Adipose tissue (tissue), 3 donors: ENCODE measurements around the gene CHAT. TPM values are rescaled to one million over a fixed set of nuclear protein-coding genes. Genes with fewer than 3 reads are reported as not detected.
"Not testable (repeated sequence)": the region's sequence is repeated elsewhere in the genome, so short reads cannot be mapped to it uniquely, and the experiment has no call there.

Experiments
- H3K27ac ChIP-seq: one replicate; pipeline ENCODE4 v1.5.1; 2013; ENCODE audit warnings: low read depth, low read length
- WGBS, 3 donors: extraction: QIAGEN DNeasy Blood & Tissue Kit; methylation state at CpG; one replicate each; pipeline ENCODE4 v1.1.7; 2013; 5-methylcytosine and 5-hydroxymethylcytosine counted together
- polyA plus RNA-seq, 3 donors: library from polyadenylated mRNA; stranded (reverse); fragments of 200-250 nt; gene quantifications; one replicate each; pipeline ENCODE4 v1.2.3, GENCODE V29; 2013
- donor health status: healthy with polysubstance abuse.
- donor health status: Bipolar disorder and iron deficiency.
- donor health status: healthy.

The CHAT gene
- polyA plus RNA-seq, 3 donors: not detected

DNA sequence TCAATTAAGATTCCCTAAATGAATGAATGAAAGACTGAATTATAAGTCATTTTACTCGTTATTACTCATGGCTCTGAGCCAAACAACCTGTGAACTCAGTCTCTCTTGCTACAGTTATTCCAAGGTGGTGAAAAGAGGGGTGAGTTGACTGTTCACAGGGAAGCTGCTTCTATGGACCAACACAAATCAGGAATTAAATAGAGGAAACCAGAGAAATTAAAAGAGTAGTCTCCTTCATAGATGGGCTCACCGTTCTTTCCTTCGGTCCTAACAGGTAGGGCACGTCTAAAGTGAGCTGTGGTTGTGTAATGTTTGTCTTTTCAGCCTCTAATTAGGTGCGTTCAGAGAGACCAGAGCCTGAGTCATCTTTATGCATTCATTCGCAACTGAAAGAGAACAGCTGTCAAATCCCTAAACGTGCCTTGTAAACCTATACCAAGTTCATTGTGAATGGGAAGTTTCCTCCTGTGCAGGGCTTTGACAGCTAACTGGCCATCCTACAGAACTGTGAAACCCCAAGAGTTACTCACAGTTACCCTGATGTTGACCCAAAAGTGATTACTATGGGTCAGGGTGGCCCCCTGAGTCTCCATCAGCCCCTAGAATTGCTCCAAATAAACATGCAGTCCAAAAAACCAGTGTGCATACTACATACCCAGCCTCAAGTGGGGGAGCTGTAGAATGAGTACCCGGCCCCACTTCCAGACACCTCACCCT is 47.5 kb downstream of the CHAT start:
- 44 to 59% (median 58%) methylated on average over 8 of the region's 8 CpGs for WGBS, 3 donors
- no peak overlapping the region for H3K27ac ChIP-seq

DNA sequence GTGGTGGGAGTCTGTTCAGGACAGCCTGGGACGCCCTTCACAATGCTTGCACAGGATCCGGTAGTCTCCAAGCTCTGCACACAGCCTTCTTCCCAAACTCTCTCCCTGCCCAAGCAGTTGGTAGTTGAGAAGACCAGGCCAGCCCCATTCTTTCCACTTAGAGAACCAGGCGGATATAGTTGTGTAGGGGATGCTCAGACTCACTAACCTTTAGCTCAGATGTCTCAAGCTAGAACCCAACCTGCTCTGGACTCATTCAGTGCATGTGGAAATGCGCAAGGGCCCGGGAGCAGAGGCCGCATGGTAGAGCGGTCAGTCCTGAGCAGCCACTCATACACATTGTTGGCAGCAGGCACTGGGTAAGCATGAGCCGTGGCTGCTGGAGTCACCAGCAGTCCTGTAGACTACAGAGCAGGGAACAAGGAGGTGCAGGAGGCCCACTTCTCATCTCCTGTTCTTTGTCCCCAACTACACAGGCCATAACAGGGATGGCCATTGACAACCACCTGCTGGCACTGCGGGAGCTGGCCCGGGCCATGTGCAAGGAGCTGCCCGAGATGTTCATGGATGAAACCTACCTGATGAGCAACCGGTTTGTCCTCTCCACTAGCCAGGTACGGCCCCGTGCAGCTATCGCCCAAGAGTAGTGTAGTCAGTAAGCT is 48.5 kb downstream of the CHAT start:
- no peak overlapping the region for H3K27ac ChIP-seq
- 76 to 87% (median 87%) methylated on average over 15 of the region's 15 CpGs for WGBS, 3 donors

DNA sequence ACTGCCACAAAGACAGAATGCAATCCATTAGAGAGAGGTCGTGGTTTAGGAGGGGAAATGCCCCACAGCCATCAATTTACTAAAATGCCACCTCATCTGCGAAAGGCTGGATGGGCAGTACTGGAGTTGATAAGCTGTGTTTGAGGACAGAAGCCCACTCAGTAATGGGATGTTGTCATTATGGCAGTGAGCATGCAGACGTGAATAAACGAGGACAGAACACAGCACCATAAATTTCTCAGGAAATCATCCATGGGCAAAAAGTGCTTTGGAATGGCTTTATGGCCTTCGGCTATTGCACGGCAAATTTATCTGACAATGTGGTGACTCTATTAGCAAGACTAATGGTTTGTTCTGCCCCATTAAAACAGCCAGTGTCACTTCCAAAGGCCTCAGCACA is 49.8 kb downstream of the CHAT start:
- 59 to 71% (median 67%) methylated on average over 6 of the region's 6 CpGs for WGBS, 3 donors
- H3K27ac ChIP-seq: no peak overlapping the region

DNA sequence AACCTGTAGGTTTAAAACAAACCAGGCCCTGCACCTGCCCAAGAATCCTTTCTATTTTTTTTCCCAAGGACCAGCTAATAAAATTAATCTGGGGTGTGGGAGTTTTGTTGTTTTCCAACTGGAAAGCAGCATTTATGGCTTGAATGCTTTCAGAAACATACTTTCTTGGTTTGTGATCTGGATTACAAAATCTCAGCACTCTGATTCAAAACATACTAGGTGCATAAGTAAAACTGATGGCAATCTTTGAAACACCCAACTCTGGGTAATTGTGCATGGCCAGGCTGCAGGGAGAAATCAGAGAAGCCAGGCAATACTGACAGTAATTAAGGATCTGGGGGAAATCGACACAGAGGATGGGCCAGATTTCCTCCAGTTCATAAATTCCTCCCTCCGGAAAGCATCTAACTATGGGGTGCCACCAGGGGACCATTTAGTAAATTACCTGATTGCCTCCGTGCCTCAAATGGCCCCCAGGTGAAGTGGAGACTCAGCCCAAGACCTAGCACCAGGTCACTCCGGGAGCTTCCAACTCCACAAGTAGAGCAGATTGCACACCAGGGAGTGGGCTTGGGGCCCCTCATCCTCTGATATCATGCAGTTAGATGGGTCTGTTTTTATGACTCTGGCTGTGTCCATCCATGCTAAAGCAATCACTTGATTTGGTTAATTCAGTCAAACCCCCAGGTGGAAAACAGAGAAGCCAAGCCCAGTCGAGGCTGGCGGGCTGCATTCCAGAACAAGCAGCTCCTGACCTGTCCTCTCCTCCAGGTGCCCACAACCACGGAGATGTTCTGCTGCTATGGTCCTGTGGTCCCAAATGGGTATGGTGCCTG is 50.4 kb downstream of the CHAT start:
- H3K27ac ChIP-seq: no peak overlapping the region
- WGBS, 3 donors: 63 to 80% (median 70%) methylated on average over 7 of the region's 7 CpGs

DNA sequence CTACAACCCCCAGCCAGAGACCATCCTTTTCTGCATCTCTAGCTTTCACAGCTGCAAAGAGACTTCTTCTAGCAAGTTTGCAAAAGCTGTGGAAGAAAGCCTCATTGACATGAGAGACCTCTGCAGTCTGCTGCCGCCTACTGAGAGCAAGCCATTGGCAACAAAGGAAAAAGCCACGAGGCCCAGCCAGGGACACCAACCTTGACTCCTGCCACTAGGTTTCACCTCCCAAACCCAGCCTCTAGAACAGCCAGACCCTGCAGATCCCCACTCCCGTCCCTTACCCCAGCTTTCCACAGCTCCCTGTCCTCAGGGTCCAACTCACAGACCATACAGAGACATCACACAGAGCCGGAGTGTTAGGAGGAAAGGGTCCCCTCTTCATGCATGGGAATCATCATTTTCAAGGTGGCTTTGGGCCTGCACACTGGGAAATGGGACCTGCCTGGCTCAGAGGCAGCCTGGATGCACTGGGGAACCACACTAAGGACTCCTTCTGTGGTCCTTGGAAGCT is 51.1 kb downstream of the CHAT start:
- 57 to 81% (median 79%) methylated on average over 4 of the region's 4 CpGs for WGBS, 3 donors

DNA sequence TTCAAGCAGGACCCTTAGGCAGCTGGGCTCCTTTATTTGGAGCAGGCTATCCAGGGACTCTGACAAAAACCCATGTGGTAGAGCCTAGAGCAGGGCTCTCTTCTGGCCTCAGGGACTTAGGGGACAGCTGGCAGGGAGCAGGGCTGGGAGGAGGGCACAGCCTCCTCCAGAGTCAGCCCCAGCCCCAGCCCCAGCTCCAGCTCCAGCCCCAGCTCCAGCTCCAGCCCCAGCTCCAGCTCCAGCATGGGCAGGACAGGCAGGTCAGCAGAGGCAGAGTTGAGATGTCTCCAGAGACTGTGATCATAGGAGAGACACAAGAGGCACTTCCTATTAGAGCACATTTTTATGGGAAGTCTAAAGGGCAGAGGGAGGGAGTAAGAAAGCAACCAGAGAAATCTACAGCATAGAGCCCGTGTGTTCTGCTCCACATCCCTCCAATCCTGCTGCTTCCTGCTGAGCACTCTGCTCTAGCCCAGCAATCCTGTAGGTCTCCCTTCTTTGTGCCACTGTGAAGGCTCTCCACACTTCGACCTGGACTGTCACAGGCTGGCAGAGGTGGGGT is 52.3 kb downstream of the CHAT start:
- 30 to 62% (median 45%) methylated on average over 2 of the region's 2 CpGs for WGBS, 3 donors
- H3K27ac ChIP-seq: no peak overlapping the region

More for the DNA sequence above, 51.1 kb downstream of the CHAT start:
- no peak overlapping the region for H3K27ac ChIP-seq

DNA sequence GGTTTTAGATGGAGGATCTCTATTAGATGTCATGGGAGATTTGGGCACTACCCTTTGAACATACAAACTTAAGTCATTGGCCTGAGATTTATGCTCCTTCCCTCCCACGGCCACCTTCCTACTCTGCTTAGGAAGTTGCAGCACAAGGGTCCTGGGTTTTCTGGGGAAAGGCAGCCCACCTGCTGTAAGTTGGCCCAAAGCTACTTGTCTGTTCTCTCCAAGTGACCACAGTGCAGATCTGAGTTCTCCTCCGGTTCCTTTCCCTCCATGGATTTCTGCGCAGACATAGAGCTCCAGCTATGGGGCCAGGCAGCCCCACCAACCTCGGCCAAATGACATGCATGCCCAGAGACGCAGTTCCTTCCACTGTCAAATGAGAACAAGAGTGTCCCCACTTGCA is 52.8 kb downstream of the CHAT start:
- no peak overlapping the region for H3K27ac ChIP-seq
- WGBS, 3 donors: 80 to 87% (median 86%) methylated on average over 5 of the region's 5 CpGs

DNA sequence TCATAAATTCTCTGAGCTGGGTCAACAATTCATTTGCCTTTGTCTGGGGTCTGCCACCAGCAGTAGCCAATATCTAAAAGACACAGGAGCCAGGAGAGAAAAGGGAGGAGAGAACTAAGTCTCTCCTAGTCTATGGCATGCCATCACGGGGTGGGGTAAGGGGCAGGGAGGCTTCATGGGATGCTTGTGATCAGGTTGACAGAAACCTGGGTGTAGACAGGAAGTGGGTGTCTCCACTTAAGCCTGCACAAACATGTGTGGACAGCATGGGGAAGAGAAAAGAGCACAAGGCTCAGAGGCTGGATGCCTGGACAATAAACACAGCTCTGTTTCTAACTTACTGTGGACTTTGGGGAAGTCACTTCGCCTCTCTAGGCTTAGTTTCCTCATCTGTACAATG is 54.2 kb downstream of the CHAT start:
- H3K27ac ChIP-seq: no peak overlapping the region
- 57 to 70% (median 64%) methylated on average over 2 of the region's 2 CpGs for WGBS, 3 donors

DNA sequence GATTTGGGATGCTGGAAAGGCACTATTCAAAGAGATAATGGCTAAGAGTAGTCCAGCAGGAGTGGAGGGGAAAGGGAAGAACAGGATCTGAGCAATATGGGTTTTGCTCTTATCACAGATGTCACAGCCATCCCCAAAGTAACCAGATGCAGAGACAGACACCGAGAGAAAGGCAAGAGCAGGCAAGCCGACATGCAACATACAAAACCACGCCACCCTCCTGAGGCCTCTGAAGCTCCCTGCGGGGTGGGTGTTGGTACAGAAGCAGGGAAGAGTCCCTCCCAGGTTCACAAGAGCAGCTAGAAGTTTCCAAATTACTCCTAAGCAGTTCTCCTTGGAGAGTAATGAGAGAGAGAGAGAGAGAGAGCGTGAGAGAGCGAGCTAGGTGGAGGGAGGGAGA is 54.8 kb downstream of the CHAT start:
- H3K27ac ChIP-seq: no peak overlapping the region
- 61 to 72% (median 65%) methylated on average over 6 of the region's 6 CpGs for WGBS, 3 donors

DNA sequence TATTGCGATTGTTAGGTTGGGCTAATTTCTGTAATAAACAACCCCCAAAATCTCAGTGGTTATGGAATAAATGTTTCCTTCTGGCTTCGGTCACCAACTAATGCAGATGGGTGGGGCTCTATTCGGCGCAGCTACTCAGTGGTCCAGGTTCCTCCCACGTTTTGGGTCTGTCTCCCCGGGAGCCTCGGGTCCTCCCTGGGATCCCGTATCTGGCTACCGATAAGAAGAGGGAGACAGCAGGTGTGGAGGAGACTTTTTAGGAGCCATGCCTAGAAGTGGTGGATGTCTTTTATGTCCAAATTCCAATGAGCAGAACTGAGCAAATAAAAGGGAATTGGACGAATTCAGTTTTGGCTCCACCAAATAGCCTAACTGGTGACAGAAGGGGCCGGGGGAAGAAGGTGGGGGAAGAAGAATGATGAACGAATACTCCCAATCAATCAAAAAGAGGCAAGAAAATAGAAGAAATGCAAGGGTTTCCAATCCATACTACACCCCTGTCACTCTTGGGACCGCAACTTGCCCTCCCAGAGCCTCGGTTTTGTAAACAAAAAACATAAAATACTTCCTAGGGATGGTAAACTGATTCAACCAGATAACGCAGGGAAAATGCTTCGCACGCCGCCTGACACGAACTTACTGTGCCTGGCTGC is 65.1 kb downstream of the CHAT start:
- 11 to 20% (median 15%) methylated on average over 19 of the region's 19 CpGs for WGBS, 3 donors
- no peak overlapping the region for H3K27ac ChIP-seq

DNA sequence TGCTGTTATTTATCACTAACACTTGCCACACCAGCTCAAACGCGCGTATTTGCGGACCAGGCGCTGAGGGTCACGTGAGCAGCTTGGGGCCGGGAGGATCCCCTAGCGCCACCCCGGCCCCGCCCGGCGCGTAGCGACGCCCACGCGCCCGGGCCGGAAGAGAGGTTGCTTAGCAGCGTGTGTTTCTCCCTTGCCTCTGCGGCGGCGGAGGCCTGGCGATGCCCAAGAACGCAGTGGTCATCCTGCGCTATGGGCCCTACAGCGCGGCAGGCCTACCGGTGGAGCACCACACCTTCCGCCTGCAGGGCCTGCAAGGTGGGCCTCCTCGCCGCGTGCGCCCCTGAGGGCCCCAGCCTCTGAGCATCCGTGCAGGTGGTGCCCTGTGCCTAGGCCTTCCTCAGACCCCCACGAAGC is 65.7 kb downstream of the CHAT start, which contains the start of gene C10orf53:
Gene C10orf53, plus strand, starts transcription at position 172 of the 414 bp plus-strand sequence. Its CDS starts 47 bp downstream, at position 219.
- H3K27ac ChIP-seq: no peak within 1 kb of the TSS
- 4 to 10% (median 7%) methylated on average over 30 to 35 of the region's 36 CpGs for whole genome bisulfite sequencing, 3 donors

DNA sequence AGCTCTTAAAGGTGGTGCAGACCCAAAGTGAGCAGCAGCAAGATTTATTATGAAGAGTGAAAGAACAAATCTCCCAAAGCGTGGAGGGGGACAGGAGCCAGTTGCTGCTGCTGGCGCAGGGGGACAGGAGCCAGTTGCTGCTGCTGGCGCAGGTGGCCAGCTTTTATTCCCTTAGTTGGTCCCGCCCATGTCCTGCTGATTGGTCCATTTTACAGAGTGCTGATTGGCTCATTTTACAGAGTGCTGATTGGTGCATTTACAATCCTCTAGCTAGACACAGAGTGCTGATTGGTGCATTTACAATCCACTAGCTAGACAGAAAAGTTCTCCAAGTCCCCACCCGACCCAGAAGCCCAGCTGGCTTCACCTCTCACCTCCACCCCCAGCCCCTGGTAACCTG is 68.6 kb downstream of the CHAT start:
- 71 to 83% (median 78%) methylated on average over 4 to 5 of the region's 5 CpGs for WGBS, 3 donors
- H3K27ac ChIP-seq: not testable (repeated sequence)

DNA sequence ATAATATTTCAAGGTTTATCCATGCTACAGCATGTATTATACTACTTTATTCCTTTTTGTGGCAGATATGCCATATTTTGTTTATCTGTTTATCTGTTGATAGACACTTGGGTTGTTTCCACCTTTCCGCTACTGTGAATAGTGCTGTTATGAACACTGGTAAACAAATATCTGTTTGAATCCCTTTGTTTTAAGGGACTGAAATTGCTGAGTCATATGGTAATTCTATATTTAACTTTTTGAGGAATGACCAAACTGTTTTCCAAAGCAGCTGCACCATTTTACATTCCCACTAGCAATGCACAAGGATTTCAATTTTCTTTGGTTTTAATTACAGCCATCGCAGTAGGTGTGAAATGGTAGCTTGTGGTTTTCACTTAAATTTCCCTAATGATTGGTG is 69.0 kb downstream of the CHAT start:
- no peak overlapping the region for H3K27ac ChIP-seq
- WGBS, 3 donors: 93 to 96% (median 93%) methylated on average over 2 of the region's 2 CpGs

DNA sequence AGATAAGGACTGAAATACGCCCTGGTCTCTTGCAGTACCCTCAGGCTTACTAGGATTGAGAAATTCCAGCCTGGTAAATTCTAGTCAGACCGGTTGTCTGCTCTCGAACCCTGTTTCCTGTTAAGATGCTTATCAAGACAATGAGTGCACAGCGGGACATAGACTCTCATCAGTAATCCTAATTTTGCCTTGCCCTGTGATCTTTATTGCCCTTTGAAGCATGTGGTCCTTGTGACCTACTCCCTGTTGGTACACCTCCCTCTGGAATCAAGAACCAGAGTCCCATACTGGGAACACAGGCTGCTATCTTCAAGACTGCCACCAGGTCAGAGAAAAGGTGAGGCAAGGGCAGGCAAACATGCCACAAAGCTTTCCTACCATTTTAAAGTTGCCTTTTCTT is 72.8 kb downstream of the CHAT start:
- 66 to 78% (median 74%) methylated on average over 4 of the region's 4 CpGs for WGBS, 3 donors
- no peak overlapping the region for H3K27ac ChIP-seq

DNA sequence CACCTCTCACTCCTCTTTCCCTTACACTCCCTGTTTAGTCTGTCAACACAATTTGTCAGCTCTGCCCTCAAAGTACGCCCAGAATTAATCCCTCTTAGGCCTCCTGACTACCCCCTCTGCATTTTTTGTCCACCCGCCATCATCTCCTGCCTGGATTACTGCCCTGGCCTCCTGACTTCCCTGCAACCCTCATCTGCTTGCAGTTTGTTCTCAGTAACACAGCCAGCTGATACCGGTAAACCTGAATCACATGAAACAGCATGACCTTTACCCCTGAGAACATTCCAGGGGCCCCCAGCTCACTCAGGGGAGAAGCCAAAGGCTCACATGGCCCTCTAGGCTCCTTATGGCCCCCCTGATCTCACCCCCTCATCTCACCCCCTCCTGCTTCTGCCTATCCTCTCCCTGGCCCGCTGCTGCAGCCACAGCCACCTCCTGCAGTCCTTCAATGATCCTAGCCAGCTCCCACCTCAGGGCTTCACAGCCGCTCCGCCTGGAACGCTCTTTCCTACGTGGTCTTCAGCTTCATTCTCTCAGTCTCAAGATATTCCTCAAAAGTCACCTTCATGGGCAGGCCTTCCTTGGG is 74.5 kb downstream of the CHAT start:
- WGBS, 3 donors: 14 to 17% (median 17%) methylated on average over 8 of the region's 8 CpGs
- no peak overlapping the region for H3K27ac ChIP-seq

DNA sequence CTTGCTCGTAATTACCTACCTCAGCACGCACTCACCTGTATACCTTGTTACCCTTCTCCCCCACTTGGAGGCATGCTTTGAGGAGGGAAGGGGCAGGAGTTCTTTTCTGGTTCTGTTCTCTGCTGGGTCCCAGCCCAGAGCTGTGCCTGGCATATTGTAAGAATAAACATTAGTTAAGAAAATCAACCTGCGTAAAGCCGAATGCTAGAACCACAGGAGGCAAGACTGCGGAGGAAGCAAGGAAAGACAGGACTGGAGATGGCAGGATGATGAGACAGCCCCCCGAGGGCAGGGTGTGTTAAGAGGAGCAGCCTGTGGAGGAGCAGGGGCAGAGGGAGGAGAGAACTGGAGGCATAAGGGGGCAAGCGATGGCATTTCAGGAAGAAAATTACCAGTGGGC is 75.1 kb downstream of the CHAT start:
- no peak overlapping the region for H3K27ac ChIP-seq
- whole genome bisulfite sequencing, 3 donors: 22 to 24% (median 23%) methylated on average over 7 of the region's 7 CpGs

DNA sequence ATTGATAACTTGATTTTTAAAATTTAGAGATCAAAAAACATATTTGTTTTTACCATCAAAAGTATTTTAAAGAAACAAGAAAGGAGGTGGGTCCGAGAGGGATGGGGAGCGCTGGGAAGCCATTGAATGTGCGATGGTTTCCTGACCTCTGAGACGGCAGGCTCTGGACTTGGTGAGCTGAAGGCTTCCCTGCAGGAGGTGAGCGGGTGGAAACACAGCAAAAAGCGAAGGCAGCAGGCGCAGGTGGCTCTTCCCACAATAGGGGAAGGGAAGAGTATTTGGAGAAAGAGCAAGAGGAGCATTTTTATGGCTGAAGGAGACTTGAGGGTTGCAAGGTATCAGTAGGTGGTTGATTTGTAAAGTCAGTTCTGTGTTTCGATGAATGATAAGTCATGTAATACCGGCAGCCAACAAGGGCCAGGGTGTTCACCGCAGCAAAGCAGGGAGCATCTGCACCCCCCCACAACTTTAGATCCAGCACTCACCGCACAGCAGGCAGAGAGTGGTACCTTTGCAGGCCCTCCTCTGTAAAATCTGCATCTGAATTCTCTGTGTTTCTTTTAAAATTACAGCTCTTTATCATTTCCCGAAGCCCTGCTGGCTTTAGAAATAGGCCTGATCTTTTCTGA is 76.2 kb downstream of the CHAT start:
- no peak overlapping the region for H3K27ac ChIP-seq
- 16 to 22% (median 19%) methylated on average over 12 of the region's 12 CpGs for WGBS, 3 donors
